COLO668 (cell line): ENCODE results near the gene CPN2.
A peak's percentile ranks its signal among the peaks of the same experiment; 100 is the strongest.

Source experiments
- DNase-seq: peaks from one replicate; lab custom pipeline; 2025; ENCODE audit not compliant: unreplicated experiment; lab: John Stamatoyannopoulos, UW

The CPN2 gene

GRCh38 chr3:194298331-194299227, 52.5 kb downstream of the CPN2 start:
- no peak for DNase-seq

GRCh38 chr3:194296454-194297263, 54.5 kb downstream of the CPN2 start:
- DNase-seq = peak; percentile 48

- DNase-seq = no peak
These were observed 56.3 kb downstream of the CPN2 start for GRCh38 chr3:194294895-194295214.

DNA sequence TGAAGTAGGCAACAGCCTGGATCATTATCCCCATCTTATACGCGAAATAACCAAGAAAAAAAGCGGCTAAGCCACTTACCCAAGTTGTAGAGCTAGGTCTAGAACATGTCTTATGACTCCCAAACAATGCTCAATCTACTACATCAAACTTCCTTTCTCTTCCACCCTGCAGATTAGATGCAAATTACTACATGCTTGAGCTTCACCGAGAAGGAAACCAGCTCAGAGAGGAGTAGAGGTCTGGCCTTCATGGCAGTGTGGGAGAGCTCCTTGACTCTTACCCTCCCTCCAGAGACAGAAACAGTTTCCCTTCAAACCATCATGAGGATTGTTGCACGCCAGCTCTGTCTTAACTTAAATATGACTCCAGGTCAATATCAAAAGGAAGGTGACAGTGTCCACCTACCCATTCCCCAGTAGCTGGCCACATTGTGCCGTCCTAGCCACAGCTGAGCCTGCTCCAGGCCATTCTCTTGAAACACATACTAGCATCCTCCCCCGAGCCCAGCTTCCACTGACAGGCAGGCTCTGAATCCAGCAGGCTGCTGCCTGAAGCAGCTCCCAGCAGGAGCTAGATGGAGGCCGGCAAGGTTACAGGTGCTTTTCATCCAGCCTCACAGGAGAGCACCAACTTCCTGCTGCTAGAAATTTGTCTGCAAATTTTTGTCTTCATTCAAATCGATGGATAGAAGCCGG, 56.8 kb downstream of the CPN2 start:
- DNase-seq = no peak

DNA sequence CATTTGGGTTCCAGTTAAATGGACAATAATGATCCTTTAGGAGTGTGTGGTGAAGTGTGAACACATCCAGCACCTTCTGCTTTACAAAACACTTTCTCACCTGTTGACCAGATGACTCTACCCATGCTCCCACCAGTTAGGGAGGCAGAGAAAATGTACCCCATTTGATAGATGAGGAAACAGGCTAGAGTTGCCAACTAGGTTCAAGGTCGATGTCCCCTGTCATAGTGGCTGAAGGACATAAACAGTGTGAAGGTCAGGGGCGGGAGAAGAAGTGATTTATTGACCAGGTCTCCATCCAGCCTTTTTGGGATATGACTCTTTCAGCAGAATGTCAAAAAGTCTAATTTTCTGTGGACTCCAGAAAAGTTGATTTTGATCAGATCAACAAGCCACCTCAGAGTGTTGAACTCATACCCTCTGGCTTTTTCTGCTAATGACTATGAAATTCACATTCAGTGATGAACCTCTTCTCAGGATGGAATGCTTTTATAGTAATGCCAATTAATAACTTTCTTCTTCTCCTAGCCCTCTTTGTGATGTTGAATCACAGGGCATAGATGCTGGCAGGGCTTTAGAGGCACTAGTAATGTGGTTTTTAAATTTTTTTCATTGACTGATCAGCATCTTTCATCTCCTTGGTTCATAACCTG, 57.5 kb downstream of the CPN2 start:
- no peak for DNase-seq

GRCh38 chr3:194292331-194292730, 58.8 kb downstream of the CPN2 start:
- DNase-seq = no peak
